ENCODE data around the gene DIPK2B.

The DIPK2B gene

GRCh38 chrX:45154462-45154861 is 46.2 kb downstream of the DIPK2B start:
- DNase-seq = no peak

GRCh38 chrX:45154033-45154360 is 46.7 kb downstream of the DIPK2B start:
- no peak for DNase-seq

Measured in fibroblast of skin of right biceps (primary cell).